WTC11 (cell line): ENCODE measurements around the gene TP53AIP1. TPM values are rescaled to one million over a fixed set of nuclear protein-coding genes. Genes with fewer than 3 reads are reported as not detected.

ENCODE experiments used
- ATAC-seq: fragments of 200-7000 bp; cut with Tn5 transposase; 2 replicates; pipeline ENCODE4 v1.10.0; 2021; ENCODE audit warnings: mild to moderate bottlenecking, moderate library complexity
- CTCF ChIA-PET: fragments of 300-600 bp; sonication (Branson Sonifier 250); formaldehyde crosslinking; loops from one replicate; lab custom pipeline; 2021; ENCODE audit warnings: antibody characterized with exemption; lab: Charles Lee
- POLR2A ChIA-PET: fragments of 350-600 bp; sonication (Branson Sonifier 250); formaldehyde crosslinking; loops from one replicate; lab custom pipeline; 2021; ENCODE audit warnings: antibody characterized with exemption; lab: Charles Lee
- DNase-seq: peaks from one replicate; pipeline ENCODE4 v3.0.0; 2021; ENCODE audit warnings: low spot score
- H3K27ac Mint-ChIP-seq: 2 replicates; pipeline ENCODE4 v1.8.0; 2021; ENCODE audit warnings: mixed read lengths
- H3K27me3 Mint-ChIP-seq: 2 replicates; pipeline ENCODE4 v1.8.0; 2021; ENCODE audit warnings: low read depth, mild to moderate bottlenecking, moderate library complexity, mixed read lengths
- H3K36me3 Mint-ChIP-seq: 2 replicates; pipeline ENCODE4 v1.8.0; 2021; ENCODE audit warnings: mixed read lengths
- H3K4me1 Mint-ChIP-seq: 2 replicates; pipeline ENCODE4 v1.8.0; 2022; ENCODE audit warnings: mixed read lengths
- H3K4me3 Mint-ChIP-seq: 2 replicates; pipeline ENCODE4 v1.8.0; 2021; ENCODE audit warnings: mild to moderate bottlenecking, moderate library complexity, mixed read lengths
- H3K9me3 Mint-ChIP-seq: 2 replicates; pipeline ENCODE4 v1.8.0; 2021; ENCODE audit warnings: mixed read lengths
- ATF2 ChIP-seq: sonication (generic); formaldehyde crosslinking; IDR thresholded peaks from 2 replicates; pipeline ENCODE4 v1.8.1; 2022; ENCODE audit warnings: low read depth, missing genetic modification reagents, borderline replicate concordance
- ATF3 ChIP-seq: sonication (generic); formaldehyde crosslinking; conservative IDR thresholded peaks from 2 replicates; pipeline ENCODE4 v1.8.1; 2022; ENCODE audit warnings: mild to moderate bottlenecking, missing genetic modification reagents
- CBFB ChIP-seq: sonication (generic); formaldehyde crosslinking; IDR thresholded peaks from 2 replicates; pipeline ENCODE4 v1.8.1; 2022; ENCODE audit warnings: mild to moderate bottlenecking, low read depth, missing genetic modification reagents
- CREB1 ChIP-seq: sonication (generic); formaldehyde crosslinking; IDR thresholded peaks from 2 replicates; pipeline ENCODE4 v1.8.0; 2023; ENCODE audit warnings: mild to moderate bottlenecking, missing genetic modification reagents
- CREM ChIP-seq: sonication (generic); formaldehyde crosslinking; IDR thresholded peaks from 2 replicates; pipeline ENCODE4 v1.8.1; 2022; ENCODE audit warnings: mild to moderate bottlenecking, missing genetic modification reagents, moderate library complexity
- EMX1 ChIP-seq: fragments of 250-450 bp; sonication (Bioruptor Pico); IDR thresholded peaks from 2 replicates; pipeline ENCODE4 v1.8.0; 2021; ENCODE audit warnings: mild to moderate bottlenecking
- FOXJ3 ChIP-seq: sonication (generic); formaldehyde crosslinking; IDR thresholded peaks from 2 replicates; pipeline ENCODE4 v1.9.0; 2021; ENCODE audit warnings: missing genetic modification reagents, mild to moderate bottlenecking, borderline replicate concordance
- FOXK1 ChIP-seq: sonication (generic); formaldehyde crosslinking; IDR thresholded peaks from 2 replicates; pipeline ENCODE4 v1.8.0; 2022; ENCODE audit warnings: mild to moderate bottlenecking, moderate library complexity, missing genetic modification reagents
- HMGA2 ChIP-seq: fragments of 250-450 bp; sonication (Bioruptor Pico); IDR thresholded peaks from 2 replicates; pipeline ENCODE4 v1.4.0; 2021; ENCODE audit warnings: mild to moderate bottlenecking, moderate library complexity
- HMGXB4 ChIP-seq: sonication (generic); formaldehyde crosslinking; IDR thresholded peaks from 2 replicates; pipeline ENCODE4 v1.8.1; 2023; ENCODE audit warnings: mild to moderate bottlenecking, moderate library complexity, missing genetic modification reagents
- JAZF1 ChIP-seq: fragments of 250-450 bp; sonication (Bioruptor Pico); IDR thresholded peaks from 2 replicates; pipeline ENCODE4 v1.9.0; 2021; ENCODE audit warnings: moderate library complexity, mild to moderate bottlenecking, inconsistent platforms
- MAX ChIP-seq: sonication (generic); formaldehyde crosslinking; IDR thresholded peaks from 2 replicates; pipeline ENCODE4 v1.8.0; 2022; ENCODE audit warnings: mild to moderate bottlenecking, missing genetic modification reagents
- MYBL2 ChIP-seq: sonication (generic); formaldehyde crosslinking; IDR thresholded peaks from 2 replicates; pipeline ENCODE4 v1.8.1; 2023; ENCODE audit warnings: mild to moderate bottlenecking, moderate library complexity, missing genetic modification reagents
- NFATC4 ChIP-seq: fragments of 250-450 bp; sonication (Bioruptor Pico); IDR thresholded peaks from 2 replicates; pipeline ENCODE4 v1.9.0; 2021; ENCODE audit warnings: mild to moderate bottlenecking
- NR2C2 ChIP-seq: sonication (generic); formaldehyde crosslinking; IDR thresholded peaks from 2 replicates; pipeline ENCODE4 v1.8.0; 2022; ENCODE audit warnings: mild to moderate bottlenecking, missing genetic modification reagents
- PREB ChIP-seq: sonication (generic); formaldehyde crosslinking; IDR thresholded peaks from 2 replicates; pipeline ENCODE4 v1.8.1; 2022; ENCODE audit warnings: mild to moderate bottlenecking, missing genetic modification reagents, moderate library complexity, borderline replicate concordance
- SOX15 ChIP-seq: fragments of 250-450 bp; sonication (Bioruptor Pico); IDR thresholded peaks from 2 replicates; pipeline ENCODE4 v1.9.0; 2021; ENCODE audit warnings: mild to moderate bottlenecking
- TCF7 ChIP-seq: sonication (generic); formaldehyde crosslinking; IDR thresholded peaks from 2 replicates; pipeline ENCODE4 v1.8.0; 2022; ENCODE audit warnings: mild to moderate bottlenecking, low read depth, missing genetic modification reagents, moderate library complexity
- ZNF121 ChIP-seq: sonication (generic); formaldehyde crosslinking; IDR thresholded peaks from 2 replicates; pipeline ENCODE4 v1.8.0; 2023; ENCODE audit warnings: missing genetic modification reagents
- ZNF138 ChIP-seq: sonication (generic); formaldehyde crosslinking; conservative IDR thresholded peaks from 2 replicates; pipeline ENCODE4 v1.8.1; 2022; ENCODE audit warnings: mild to moderate bottlenecking, moderate library complexity, missing genetic modification reagents
- ZNF263 ChIP-seq: sonication (generic); formaldehyde crosslinking; IDR thresholded peaks from 2 replicates; pipeline ENCODE4 v1.8.1; 2022; ENCODE audit warnings: low read depth, mild to moderate bottlenecking, moderate library complexity, missing genetic modification reagents
- ZNF423 ChIP-seq: fragments of 250-450 bp; sonication (Bioruptor Pico); IDR thresholded peaks from 2 replicates; pipeline ENCODE4 v2.1.2; 2022; ENCODE audit warnings: mild to moderate bottlenecking, moderate library complexity
- ZNF671 ChIP-seq: fragments of 250-450 bp; sonication (Bioruptor Pico); IDR thresholded peaks from 2 replicates; pipeline ENCODE4 v1.8.0; 2021; ENCODE audit warnings: mild to moderate bottlenecking
- total RNA-seq: library from RNA; stranded (reverse); gene quantifications from 3 replicates; pipeline ENCODE4 v1.2.3, GENCODE V29; 2021

Gene TP53AIP1
- total RNA-seq, 1 experiment from 2014 or later: 0.07 TPM

GRCh38 chr11:128985880-128986279, 43.2 kb upstream of the TP53AIP1 start (continued):
- no peak for TF ChIP-seq ZNF263 (CRISPR knock-in tag)
- TF ChIP-seq CREB1: no peak
- no peak for TF ChIP-seq HMGA2 (CRISPR knock-in tag)
- TF ChIP-seq CREM (CRISPR knock-in tag): no peak
- TF ChIP-seq ATF3 (CRISPR knock-in tag): no peak
- TF ChIP-seq CBFB (CRISPR knock-in tag): no peak
- no peak for TF ChIP-seq PREB (CRISPR knock-in tag)
- TF ChIP-seq, all 79 proteins: peak for 0

GRCh38 chr11:128983023-128983422, 40.4 kb upstream of the TP53AIP1 start:
- ATAC-seq (no peak), DNase-seq (no peak)
- Mint-ChIP-seq H3K9me3 (no peaks in the 10 kb centered on the region), H3K27ac (no peak overlapping the region), H3K36me3 (peaks cover 3% of the 10 kb centered on the region), H3K4me1 (no peaks in the 10 kb centered on the region), H3K4me3 (no peak overlapping the region), H3K27me3 (no peaks in the 10 kb centered on the region)
- POLR2A ChIA-PET: no interaction called here
- CTCF ChIA-PET: no interaction called here
- TF ChIP-seq ZNF121 (CRISPR knock-in tag): no peak
- TF ChIP-seq JAZF1 (CRISPR knock-in tag): no peak
- no peak for TF ChIP-seq FOXK1 (CRISPR knock-in tag)
- no peak for TF ChIP-seq ZNF671 (CRISPR knock-in tag)
- TF ChIP-seq MAX (CRISPR knock-in tag): no peak
- TF ChIP-seq NFATC4 (CRISPR knock-in tag): no peak

GRCh38 chr11:128981254-128981653, 38.6 kb upstream of the TP53AIP1 start:
- H3K4me1 Mint-ChIP-seq: no peaks in the 10 kb centered on the region
- H3K36me3 Mint-ChIP-seq: peaks cover 12% of the 10 kb centered on the region
- no peak overlapping the region for H3K4me3 Mint-ChIP-seq
- TF ChIP-seq MYBL2 (CRISPR knock-in tag) (no peak), TCF7 (CRISPR knock-in tag) (no peak), ZNF138 (CRISPR knock-in tag) (no peak), ATF2 (no peak), ZNF263 (CRISPR knock-in tag) (no peak), SOX15 (CRISPR knock-in tag) (no peak), ZNF423 (CRISPR knock-in tag) (no peak), CBFB (CRISPR knock-in tag) (no peak), FOXJ3 (CRISPR knock-in tag) (no peak), HMGXB4 (CRISPR knock-in tag) (no peak), NR2C2 (no peak), ATF3 (CRISPR knock-in tag) (no peak), EMX1 (CRISPR knock-in tag) (no peak)
- no peak overlapping the region for H3K27ac Mint-ChIP-seq
- ATAC-seq: no peak
- no peak for DNase-seq
- H3K9me3 Mint-ChIP-seq: no peaks in the 10 kb centered on the region
- ChIA-PET POLR2A (no interaction called here), CTCF (no interaction called here)
- no peaks in the 10 kb centered on the region for H3K27me3 Mint-ChIP-seq
